GM23338 (cell line): ENCODE measurements around the gene PXMP4. TPM values are rescaled to one million over a fixed set of nuclear protein-coding genes. Genes with fewer than 3 reads are reported as not detected.

Experiments
- ATAC-seq: fragments of 200-7000 bp; cut with Tn5 transposase; 3 replicates; pipeline ENCODE4 v1.9.1; 2020
- DNase-seq: peaks from one replicate; pipeline ENCODE4 v3.0.0-alpha.2; 2015; ENCODE audit warnings: low spot score
- H2AFZ ChIP-seq: fragments of 200-600 bp; sonication (generic); 2 replicates; pipeline ENCODE4 v1.8.0; 2016; ENCODE audit warnings: antibody characterized with exemption, mild to moderate bottlenecking, moderate library complexity
- H3F3A ChIP-seq: fragments of 200-600 bp; sonication (generic); replicated peaks from 2 replicates; pipeline ENCODE4 v1.8.0; 2017; ENCODE audit warnings: antibody characterized with exemption, mixed run types, low read depth
- H3K27ac ChIP-seq: fragments of 200-600 bp; sonication (generic); 2 replicates; pipeline ENCODE4 v1.6.1; 2016; ENCODE audit warnings: low read depth
- H3K27me3 ChIP-seq: fragments of 200-600 bp; sonication (generic); 2 replicates; pipeline ENCODE4 v1.8.0; 2016; ENCODE audit warnings: mild to moderate bottlenecking, mixed run types, moderate library complexity; ENCODE audit not compliant: insufficient read depth
- H3K36me3 ChIP-seq: fragments of 200-600 bp; sonication (generic); 2 replicates; pipeline ENCODE4 v1.8.0; 2016; ENCODE audit warnings: mild to moderate bottlenecking; ENCODE audit not compliant: insufficient read depth
- H3K4me1 ChIP-seq: fragments of 200-600 bp; sonication (generic); 2 replicates; pipeline ENCODE4 v1.8.0; 2016; ENCODE audit warnings: mild to moderate bottlenecking, moderate library complexity; ENCODE audit not compliant: insufficient read depth
- H3K4me2 ChIP-seq: fragments of 200-600 bp; sonication (generic); 2 replicates; pipeline ENCODE4 v1.7.1; 2017; ENCODE audit warnings: mixed run types
- H3K4me3 ChIP-seq: fragments of 200-600 bp; sonication (generic); 2 replicates; pipeline ENCODE4 v1.6.1; 2016; ENCODE audit warnings: mixed run types
- H3K79me2 ChIP-seq: fragments of 200-600 bp; sonication (generic); replicated peaks from 2 replicates; pipeline ENCODE4 v1.8.0; 2017; ENCODE audit warnings: mild to moderate bottlenecking; ENCODE audit not compliant: insufficient read depth
- H3K9me2 ChIP-seq: fragments of 200-600 bp; sonication (generic); 2 replicates; pipeline ENCODE4 v1.8.0; 2017; ENCODE audit not compliant: insufficient read depth
- H4K20me1 ChIP-seq: fragments of 200-600 bp; sonication (generic); replicated peaks from 2 replicates; pipeline ENCODE4 v1.8.0; 2017; ENCODE audit warnings: mild to moderate bottlenecking; ENCODE audit not compliant: insufficient read depth
- H3K27ac Mint-ChIP-seq: 2 replicates; pipeline ENCODE4 v1.8.0; 2020; ENCODE audit warnings: inconsistent platforms, mild to moderate bottlenecking, moderate library complexity, mixed read lengths
- H3K27me3 Mint-ChIP-seq: 3 replicates; pipeline ENCODE4 v1.8.0; 2022; ENCODE audit warnings: low read depth, mild to moderate bottlenecking, moderate library complexity, mixed read lengths, inconsistent platforms; ENCODE audit not compliant: insufficient read depth, poor library complexity
- H3K36me3 Mint-ChIP-seq: 3 replicates; pipeline ENCODE4 v1.8.0; 2021; ENCODE audit warnings: low read depth, mild to moderate bottlenecking, inconsistent platforms, moderate library complexity, mixed read lengths
- H3K4me1 Mint-ChIP-seq: 3 replicates; pipeline ENCODE4 v1.8.0; 2020; ENCODE audit warnings: mild to moderate bottlenecking, inconsistent platforms, mixed read lengths
- H3K4me3 Mint-ChIP-seq: 3 replicates; pipeline ENCODE4 v1.8.0; 2021; ENCODE audit warnings: moderate library complexity, mild to moderate bottlenecking, inconsistent platforms, mixed read lengths
- H3K9me3 Mint-ChIP-seq: 3 replicates; pipeline ENCODE4 v1.8.0; 2020; ENCODE audit warnings: moderate library complexity, mild to moderate bottlenecking, inconsistent platforms, mixed read lengths
- CREB1 ChIP-seq: fragments of 250-450 bp; sonication (Bioruptor Pico); IDR thresholded peaks from 2 replicates; pipeline ENCODE4 v1.5.0; 2020; ENCODE audit warnings: low read depth, mild to moderate bottlenecking, moderate library complexity
- EZH2phosphoT487 ChIP-seq: fragments of 200-600 bp; sonication (generic); IDR thresholded peaks from one replicate; pipeline ENCODE4 v1.8.1; 2018; ENCODE audit warnings: antibody characterized with exemption; ENCODE audit not compliant: unreplicated experiment
- JUNB ChIP-seq: IDR thresholded peaks from one replicate; pipeline ENCODE4 v1.6.1; 2016; ENCODE audit warnings: antibody characterized with exemption; ENCODE audit not compliant: unreplicated experiment
- POLR2AphosphoS5 ChIP-seq: IDR thresholded peaks from 2 replicates; pipeline ENCODE4 v1.6.1; 2016; ENCODE audit warnings: antibody characterized with exemption, low read depth
- polyA plus RNA-seq: library from polyadenylated mRNA; unstranded; fragments of >200 nt; fragmentation: Nextera tagmentation; extraction: Ambion mirVana; gene quantifications from 2 replicates; pipeline ENCODE4 v1.2.1, GENCODE V29; 2016
- total RNA-seq: library from RNA; depleted of rRNA; stranded (reverse); fragments of >200 nt; shearing (Covaris generic); gene quantifications from 2 replicates; pipeline ENCODE4 v1.2.3, GENCODE V29; 2014
- TF ChIP-seq, protein P1 (sequence below), 2 experiments: fragments of 200-600 bp in 1 of 2; sonication (generic) in 1 of 2; conservative IDR thresholded peaks; 2 replicates each; pipeline versions ENCODE4 v1.5.1 to v1.6.1; 2016 to 2017; ENCODE audit warnings: antibody characterized with exemption in 2 of 2, low read depth in 2 of 2, mild to moderate bottlenecking in 2 of 2, moderate library complexity in 1 of 2
- TF ChIP-seq, protein P2 (sequence below): IDR thresholded peaks from one replicate; pipeline ENCODE4 v1.6.1; 2018; ENCODE audit warnings: antibody characterized with exemption; ENCODE audit not compliant: unreplicated experiment
- TF ChIP-seq, protein P3 (sequence below): IDR thresholded peaks from 2 replicates; pipeline ENCODE4 v1.6.1; 2016; ENCODE audit warnings: antibody characterized with exemption

PXMP4 gene
- total and polyA plus RNA-seq, 2 experiments from 2014 or later: 1.2 to 3.5 TPM

DNA sequence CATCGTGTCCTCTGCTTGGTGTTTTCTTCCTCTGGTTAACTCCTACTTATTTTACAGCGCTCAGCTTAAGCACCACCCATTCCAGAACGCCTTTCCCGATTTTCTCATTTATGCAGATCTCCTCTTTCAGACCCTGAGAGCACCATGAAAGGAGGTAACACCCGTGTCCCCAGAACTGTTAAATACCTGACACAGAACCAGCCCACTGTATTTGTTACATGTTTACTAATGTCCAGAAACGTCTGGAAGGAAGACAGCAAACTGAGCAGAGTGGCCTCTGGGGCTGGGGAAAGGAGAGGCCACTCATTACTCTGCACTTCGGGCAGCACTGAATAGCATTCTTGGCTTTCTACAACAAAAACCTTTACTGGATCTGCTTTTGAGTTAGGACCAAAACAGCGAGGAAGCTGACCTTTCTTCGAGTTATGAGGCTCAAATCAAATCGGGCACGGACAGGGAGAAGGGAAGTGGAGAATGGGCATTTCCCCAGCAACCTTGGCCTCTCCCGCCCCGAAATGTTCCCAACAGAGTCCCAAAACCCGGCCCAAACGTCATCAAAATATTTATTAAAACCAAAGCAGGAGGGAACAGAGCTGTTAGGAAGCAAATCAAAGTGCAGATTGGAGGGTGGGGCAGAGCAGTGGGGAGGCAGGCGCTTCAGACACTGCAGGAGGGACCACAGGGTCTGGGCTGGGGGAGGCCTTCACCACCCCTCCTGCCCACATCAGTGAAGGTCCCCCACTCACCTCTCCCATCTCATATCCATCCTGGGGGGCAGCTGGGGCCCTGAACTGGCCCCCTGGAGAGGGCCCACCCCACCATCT lies 44.8 kb downstream of the PXMP4 start:
- peaks cover 33% of the 10 kb centered on the region for H3K4me1 Mint-ChIP-seq
- no peaks in the 10 kb centered on the region; the same call in 1 of the 2 replicates for H3K79me2 ChIP-seq
- peaks cover 19% of the 10 kb centered on the region for H3K4me1 ChIP-seq
- H3K27me3 ChIP-seq: no peaks in the 10 kb centered on the region
- H3K4me3 ChIP-seq: peak overlapping the region; percentile 78
- peak overlapping the region; percentile 0; the same call in 1 of the 2 replicates for H3K27ac Mint-ChIP-seq
- TF ChIP-seq JUNB: no peak
- H3K4me2 ChIP-seq: peak overlapping the region; percentile 99
- H3K9me3 Mint-ChIP-seq: no peaks in the 10 kb centered on the region; the same call in 2 of the 3 replicates
- peaks cover 24% of the 10 kb centered on the region for H3K27me3 Mint-ChIP-seq
- peak overlapping the region; percentile 52 for H3K27ac ChIP-seq
- H3K9me2 ChIP-seq: no peaks in the 10 kb centered on the region
- H3F3A ChIP-seq: peaks cover 15% of the 10 kb centered on the region; the same call in 1 of the 2 replicates
- ATAC-seq: no peak
- DNase-seq: no peak
- H4K20me1 ChIP-seq: peaks cover 6% of the 10 kb centered on the region; the same call in 1 of the 2 replicates
- H3K36me3 Mint-ChIP-seq: peaks cover 50% of the 10 kb centered on the region
- H3K4me3 Mint-ChIP-seq: peak overlapping the region; percentile 69
- H3K36me3 ChIP-seq: peaks cover 4% of the 10 kb centered on the region
- peak overlapping the region; percentile 97 for H2AFZ ChIP-seq

DNA sequence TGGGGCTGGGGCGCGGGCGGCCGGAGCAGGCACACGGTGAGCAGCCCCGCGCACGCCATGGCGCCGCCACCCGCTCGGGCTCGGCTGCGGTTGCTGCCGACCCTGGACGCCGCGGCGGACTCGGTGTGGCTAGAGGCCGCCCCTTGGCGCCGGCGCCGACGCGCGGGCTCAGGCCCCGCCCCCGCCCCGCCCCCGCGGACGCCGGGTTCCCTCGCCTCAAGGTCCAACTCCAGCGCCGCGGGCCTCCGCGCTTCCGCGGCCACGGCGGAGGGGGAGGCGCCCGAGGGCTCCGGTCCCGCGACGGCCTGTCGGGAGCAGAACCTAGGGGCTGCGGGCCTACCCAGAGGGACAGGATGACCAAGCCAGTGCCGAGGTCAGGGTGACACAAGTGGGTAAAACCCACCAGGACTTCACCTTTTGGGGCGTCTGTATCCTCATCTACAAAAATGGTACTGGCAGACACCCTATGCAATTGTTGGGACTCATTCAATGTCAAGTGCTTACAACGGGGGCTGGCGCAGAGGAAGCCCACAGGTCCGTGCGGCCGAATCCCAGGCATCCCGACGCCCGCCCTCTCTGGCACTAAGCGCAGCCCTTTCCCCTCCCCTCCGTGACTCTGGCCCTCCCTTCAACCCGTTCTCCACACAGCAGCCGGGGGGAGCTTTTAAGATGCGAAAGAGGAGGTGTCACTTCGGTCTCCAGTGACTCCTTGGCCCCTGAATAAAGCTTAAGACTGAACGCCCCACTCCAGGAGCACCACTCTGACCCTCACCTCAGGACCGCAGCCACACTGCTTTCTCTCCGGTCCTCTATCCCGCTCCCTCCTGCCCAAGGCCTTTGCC lies 45.6 kb downstream of the PXMP4 start, which contains the start of gene NECAB3:
Gene NECAB3, minus strand, starts transcription at position 135 of the 842 bp plus-strand sequence. Its CDS starts 76 bp downstream, at position 59.
- H3K27me3 ChIP-seq: no peaks in the 10 kb centered on the region
- peak within 1 kb of the TSS; percentile 78 for H3K4me3 ChIP-seq
- H3K4me1 ChIP-seq: peaks cover 19% of the 10 kb centered on the region
- no peaks in the 10 kb centered on the region; the same call in 1 of the 2 replicates for H3K79me2 ChIP-seq
- peaks cover 6% of the 10 kb centered on the region; the same call in 1 of the 2 replicates for H4K20me1 ChIP-seq
- Mint-ChIP-seq H3K4me3 (peak within 1 kb of the TSS; percentile 89), H3K4me1 (peaks cover 33% of the 10 kb centered on the region), H3K9me3 (no peaks in the 10 kb centered on the region; the same call in 2 of the 3 replicates), H3K27me3 (peaks cover 24% of the 10 kb centered on the region), H3K27ac (peak within 1 kb of the TSS; percentile 50), H3K36me3 (peaks cover 54% of the 10 kb centered on the region)
- H3F3A ChIP-seq: peaks cover 15% of the 10 kb centered on the region; the same call in 1 of the 2 replicates
- peaks cover 4% of the 10 kb centered on the region for H3K36me3 ChIP-seq
- no peaks in the 10 kb centered on the region for H3K9me2 ChIP-seq
- DNase-seq (peak; percentile 84), ATAC-seq (peak; percentile 81)
- peak within 1 kb of the TSS; percentile 97 for H2AFZ ChIP-seq
- peak within 1 kb of the TSS; percentile 99 for H3K4me2 ChIP-seq
- peak within 1 kb of the TSS; percentile 52 for H3K27ac ChIP-seq
- TF ChIP-seq EZH2phosphoT487 (no peak), JUNB (no peak), POLR2AphosphoS5 (peak; percentile 54; the same call in 1 of the 2 replicates), CREB1 (CRISPR knock-in tag) (no peak)
- TF ChIP-seq, protein P1, sequence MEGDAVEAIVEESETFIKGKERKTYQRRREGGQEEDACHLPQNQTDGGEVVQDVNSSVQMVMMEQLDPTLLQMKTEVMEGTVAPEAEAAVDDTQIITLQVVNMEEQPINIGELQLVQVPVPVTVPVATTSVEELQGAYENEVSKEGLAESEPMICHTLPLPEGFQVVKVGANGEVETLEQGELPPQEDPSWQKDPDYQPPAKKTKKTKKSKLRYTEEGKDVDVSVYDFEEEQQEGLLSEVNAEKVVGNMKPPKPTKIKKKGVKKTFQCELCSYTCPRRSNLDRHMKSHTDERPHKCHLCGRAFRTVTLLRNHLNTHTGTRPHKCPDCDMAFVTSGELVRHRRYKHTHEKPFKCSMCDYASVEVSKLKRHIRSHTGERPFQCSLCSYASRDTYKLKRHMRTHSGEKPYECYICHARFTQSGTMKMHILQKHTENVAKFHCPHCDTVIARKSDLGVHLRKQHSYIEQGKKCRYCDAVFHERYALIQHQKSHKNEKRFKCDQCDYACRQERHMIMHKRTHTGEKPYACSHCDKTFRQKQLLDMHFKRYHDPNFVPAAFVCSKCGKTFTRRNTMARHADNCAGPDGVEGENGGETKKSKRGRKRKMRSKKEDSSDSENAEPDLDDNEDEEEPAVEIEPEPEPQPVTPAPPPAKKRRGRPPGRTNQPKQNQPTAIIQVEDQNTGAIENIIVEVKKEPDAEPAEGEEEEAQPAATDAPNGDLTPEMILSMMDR (conservative IDR thresholded peaks at IDR 0.05; ENCODE audit: low read depth in 2 of 2): no peak
- TF ChIP-seq, protein P2, sequence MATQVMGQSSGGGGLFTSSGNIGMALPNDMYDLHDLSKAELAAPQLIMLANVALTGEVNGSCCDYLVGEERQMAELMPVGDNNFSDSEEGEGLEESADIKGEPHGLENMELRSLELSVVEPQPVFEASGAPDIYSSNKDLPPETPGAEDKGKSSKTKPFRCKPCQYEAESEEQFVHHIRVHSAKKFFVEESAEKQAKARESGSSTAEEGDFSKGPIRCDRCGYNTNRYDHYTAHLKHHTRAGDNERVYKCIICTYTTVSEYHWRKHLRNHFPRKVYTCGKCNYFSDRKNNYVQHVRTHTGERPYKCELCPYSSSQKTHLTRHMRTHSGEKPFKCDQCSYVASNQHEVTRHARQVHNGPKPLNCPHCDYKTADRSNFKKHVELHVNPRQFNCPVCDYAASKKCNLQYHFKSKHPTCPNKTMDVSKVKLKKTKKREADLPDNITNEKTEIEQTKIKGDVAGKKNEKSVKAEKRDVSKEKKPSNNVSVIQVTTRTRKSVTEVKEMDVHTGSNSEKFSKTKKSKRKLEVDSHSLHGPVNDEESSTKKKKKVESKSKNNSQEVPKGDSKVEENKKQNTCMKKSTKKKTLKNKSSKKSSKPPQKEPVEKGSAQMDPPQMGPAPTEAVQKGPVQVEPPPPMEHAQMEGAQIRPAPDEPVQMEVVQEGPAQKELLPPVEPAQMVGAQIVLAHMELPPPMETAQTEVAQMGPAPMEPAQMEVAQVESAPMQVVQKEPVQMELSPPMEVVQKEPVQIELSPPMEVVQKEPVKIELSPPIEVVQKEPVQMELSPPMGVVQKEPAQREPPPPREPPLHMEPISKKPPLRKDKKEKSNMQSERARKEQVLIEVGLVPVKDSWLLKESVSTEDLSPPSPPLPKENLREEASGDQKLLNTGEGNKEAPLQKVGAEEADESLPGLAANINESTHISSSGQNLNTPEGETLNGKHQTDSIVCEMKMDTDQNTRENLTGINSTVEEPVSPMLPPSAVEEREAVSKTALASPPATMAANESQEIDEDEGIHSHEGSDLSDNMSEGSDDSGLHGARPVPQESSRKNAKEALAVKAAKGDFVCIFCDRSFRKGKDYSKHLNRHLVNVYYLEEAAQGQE: no peak
- TF ChIP-seq, protein P3, sequence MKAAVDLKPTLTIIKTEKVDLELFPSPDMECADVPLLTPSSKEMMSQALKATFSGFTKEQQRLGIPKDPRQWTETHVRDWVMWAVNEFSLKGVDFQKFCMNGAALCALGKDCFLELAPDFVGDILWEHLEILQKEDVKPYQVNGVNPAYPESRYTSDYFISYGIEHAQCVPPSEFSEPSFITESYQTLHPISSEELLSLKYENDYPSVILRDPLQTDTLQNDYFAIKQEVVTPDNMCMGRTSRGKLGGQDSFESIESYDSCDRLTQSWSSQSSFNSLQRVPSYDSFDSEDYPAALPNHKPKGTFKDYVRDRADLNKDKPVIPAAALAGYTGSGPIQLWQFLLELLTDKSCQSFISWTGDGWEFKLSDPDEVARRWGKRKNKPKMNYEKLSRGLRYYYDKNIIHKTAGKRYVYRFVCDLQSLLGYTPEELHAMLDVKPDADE: no peak
